Glomerular visceral epithelial cell (primary cell): ENCODE measurements around the gene HAO2.

Experiments used
- DNase-seq: peaks from one replicate; pipeline ENCODE4 v3.0.0-alpha.2; 2016; ENCODE audit errors: extremely low spot score

Gene HAO2

GRCh38 chr1:119435052-119435451 lies 66.5 kb downstream of the HAO2 start:
- DNase-seq = no peak

GRCh38 chr1:119438761-119439160 lies 70.2 kb downstream of the HAO2 start:
- DNase-seq = no peak

- DNase-seq = no peak
These were observed 72.2 kb downstream of the HAO2 start for GRCh38 chr1:119440721-119441307.

GRCh38 chr1:119442756-119443155 lies 74.2 kb downstream of the HAO2 start:
- no peak for DNase-seq
